ENCODE measurements around the gene PSEN2. TPM values are rescaled to one million over a fixed set of nuclear protein-coding genes. Genes with fewer than 3 reads are reported as not detected.

Gene PSEN2
- total and polyA plus RNA-seq, 4 experiments from 2014 or later: 3.5 to 4.9 (median 3.9) TPM

Other genes starting within 250 kb of the PSEN2 start
- gene ITPKB, start 131.3 kb upstream of the PSEN2 start, total RNA-seq: 100 to 1,000 TPM; 156 to 159 TPM
- 10 to 100 TPM; 52.2 to 52.3 TPM for gene ITPKB, start 131.3 kb upstream of the PSEN2 start, polyA plus RNA-seq
- gene COQ8A, start 69.7 kb downstream of the PSEN2 start, total RNA-seq: 10 to 100 TPM; 69.2 to 70.7 TPM
- gene COQ8A, start 69.7 kb downstream of the PSEN2 start, polyA plus RNA-seq: 10 to 100 TPM; 43.5 to 49.4 TPM